Mucosa of gallbladder (tissue), 1 donor: Measurements from ENCODE around the gene RNF26. TPM values are rescaled to one million over a fixed set of nuclear protein-coding genes. Genes with fewer than 3 reads are reported as not detected.

Source experiments
- DNase-seq: peaks from one replicate; pipeline ENCODE4 v3.0.0-alpha.2; 2020; ENCODE audit warnings: low spot score
- total RNA-seq: library from RNA; stranded (reverse); gene quantifications from one replicate; pipeline ENCODE4 v1.2.1, GENCODE V29; 2021
- donor health status: DM: no; HTN: no; CAD: no.

RNF26 gene
- total RNA-seq, 1 donor from 2014 or later: 36.4 TPM

GRCh38 chr11:119336744-119337469 lies 2.6 kb downstream of the RNF26 start:
- no peak for DNase-seq

GRCh38 chr11:119337581-119338317 lies 3.4 kb downstream of the RNF26 start:
- DNase-seq: no peak

GRCh38 chr11:119338318-119338890 lies 4.1 kb downstream of the RNF26 start:
- peak; percentile 81 for DNase-seq

- no peak for DNase-seq
Observed at GRCh38 chr11:119338965-119339588, 4.8 kb downstream of the RNF26 start.

GRCh38 chr11:119339589-119340334 lies 5.4 kb downstream of the RNF26 start:
- DNase-seq: peak; percentile 68

- DNase-seq: peak; percentile 80
Observed at GRCh38 chr11:119340335-119341221, 6.3 kb downstream of the RNF26 start, which contains the start of gene C1QTNF5. C1QTNF5 (minus strand) TSS chr11:119340883; CDS start chr11:119340397, 486 bp downstream.

- DNase-seq: no peak
Observed at GRCh38 chr11:119341222-119342022, 7.1 kb downstream of the RNF26 start.

GRCh38 chr11:119342023-119342300 lies 7.6 kb downstream of the RNF26 start:
- DNase-seq: no peak

- DNase-seq: no peak
Observed at GRCh38 chr11:119342362-119343130, 8.2 kb downstream of the RNF26 start.

GRCh38 chr11:119343726-119344125 lies 9.4 kb downstream of the RNF26 start:
- DNase-seq: no peak

- DNase-seq: no peak
Observed at GRCh38 chr11:119344291-119345010, 10.1 kb downstream of the RNF26 start.

GRCh38 chr11:119345685-119346084 lies 11.4 kb downstream of the RNF26 start:
- no peak for DNase-seq

GRCh38 chr11:119346605-119347004 lies 12.3 kb downstream of the RNF26 start, which contains the start of gene MFRP:
MFRP (minus strand) TSS chr11:119346705; CDS start chr11:119346513, 192 bp downstream.
- DNase-seq: no peak

GRCh38 chr11:119347242-119347641 lies 12.9 kb downstream of the RNF26 start:
- no peak for DNase-seq

GRCh38 chr11:119347940-119348605 lies 13.7 kb downstream of the RNF26 start:
- no peak for DNase-seq

GRCh38 chr11:119350302-119350701 lies 16.0 kb downstream of the RNF26 start:
- DNase-seq: no peak

GRCh38 chr11:119351232-119351631 lies 16.9 kb downstream of the RNF26 start:
- no peak for DNase-seq

GRCh38 chr11:119352857-119353260 lies 18.5 kb downstream of the RNF26 start:
- peak; percentile 68 for DNase-seq
